ENCODE measurements around the gene AAGAB. TPM values are rescaled to one million over a fixed set of nuclear protein-coding genes. Genes with fewer than 3 reads are reported as not detected.

AAGAB gene
- total RNA-seq, 2 donors from 2014 or later: 34.1 to 34.3 TPM

GRCh38 chr15:67276666-67277065, 22.2 kb upstream of the AAGAB start:
- no peaks in the 10 kb centered on the region for H3K36me3 ChIP-seq
- no peak for DNase-seq (ENCODE audit: low spot score)
- no peak overlapping the region for H3K27ac ChIP-seq
- no peak overlapping the region for H3K4me3 ChIP-seq
- H3K9me3 ChIP-seq: no peaks in the 10 kb centered on the region
- intact Hi-C loops (cut with DNase I): no loop called here
- no peaks in the 10 kb centered on the region for H3K4me1 ChIP-seq (replicated peaks)
- WGBS: 95% methylated on average over 1 of the region's 1 CpG
- H3K27me3 ChIP-seq (replicated peaks; ENCODE audit: insufficient read depth): no peaks in the 10 kb centered on the region
- TF ChIP-seq CTCF (IDR thresholded peaks at IDR 0.05) (no peak), POLR2AphosphoS5 (IDR thresholded peaks at IDR 0.05) (no peak), POLR2A (IDR thresholded peaks at IDR 0.05) (no peak)

- Histone ChIP-seq H3K9me3 (no peaks in the 10 kb centered on the region), H3K4me3 (no peak overlapping the region), H3K4me1 (replicated peaks) (no peaks in the 10 kb centered on the region), H3K27me3 (replicated peaks; ENCODE audit: insufficient read depth) (no peaks in the 10 kb centered on the region), H3K27ac (no peak overlapping the region), H3K36me3 (no peaks in the 10 kb centered on the region)
- intact Hi-C loops (cut with DNase I): no loop called here
- 90% methylated on average over 1 of the region's 1 CpG for WGBS
- no peak for DNase-seq (ENCODE audit: low spot score)
- no peak for TF ChIP-seq POLR2AphosphoS5 (IDR thresholded peaks at IDR 0.05)
- no peak for TF ChIP-seq CTCF (IDR thresholded peaks at IDR 0.05)
- TF ChIP-seq POLR2A (IDR thresholded peaks at IDR 0.05): no peak
Measured at GRCh38 chr15:67274236-67274635, 19.8 kb upstream of the AAGAB start.

- no peaks in the 10 kb centered on the region for H3K4me1 ChIP-seq (replicated peaks)
- WGBS: 69% methylated on average over 9 of the region's 9 CpGs
- H3K27ac ChIP-seq: no peak overlapping the region
- intact Hi-C loops (cut with DNase I): no loop called here
- TF ChIP-seq POLR2A (IDR thresholded peaks at IDR 0.05): no peak
- no peak for TF ChIP-seq POLR2AphosphoS5 (IDR thresholded peaks at IDR 0.05)
- no peak for TF ChIP-seq CTCF (IDR thresholded peaks at IDR 0.05)
- DNase-seq (ENCODE audit: low spot score): no peak
- no peaks in the 10 kb centered on the region for H3K27me3 ChIP-seq (replicated peaks; ENCODE audit: insufficient read depth)
- H3K36me3 ChIP-seq: no peaks in the 10 kb centered on the region
- H3K4me3 ChIP-seq: no peak overlapping the region
- H3K9me3 ChIP-seq: no peaks in the 10 kb centered on the region
Measured at GRCh38 chr15:67267951-67268941, 13.8 kb upstream of the AAGAB start.

GRCh38 chr15:67267440-67267839, 13.0 kb upstream of the AAGAB start:
- TF ChIP-seq CTCF (IDR thresholded peaks at IDR 0.05): no peak
- TF ChIP-seq POLR2A (IDR thresholded peaks at IDR 0.05): no peak
- no peak for TF ChIP-seq POLR2AphosphoS5 (IDR thresholded peaks at IDR 0.05)
- no peak for DNase-seq (ENCODE audit: low spot score)
- Histone ChIP-seq H3K27me3 (replicated peaks; ENCODE audit: insufficient read depth) (no peaks in the 10 kb centered on the region), H3K9me3 (no peaks in the 10 kb centered on the region), H3K4me3 (no peak overlapping the region), H3K36me3 (no peaks in the 10 kb centered on the region), H3K27ac (no peak overlapping the region), H3K4me1 (replicated peaks) (no peaks in the 10 kb centered on the region)
- WGBS: 63% methylated on average over 3 of the region's 3 CpGs
- intact Hi-C loops (cut with DNase I): no loop called here

- Histone ChIP-seq H3K27me3 (replicated peaks; ENCODE audit: insufficient read depth) (no peaks in the 10 kb centered on the region), H3K36me3 (no peaks in the 10 kb centered on the region), H3K27ac (no peak overlapping the region), H3K4me3 (no peak overlapping the region), H3K9me3 (no peaks in the 10 kb centered on the region), H3K4me1 (replicated peaks) (no peaks in the 10 kb centered on the region)
- WGBS: 87% methylated on average over 6 of the region's 6 CpGs
- intact Hi-C loops (cut with DNase I): no loop called here
- DNase-seq (ENCODE audit: low spot score): no peak
- TF ChIP-seq POLR2AphosphoS5 (IDR thresholded peaks at IDR 0.05): no peak
- no peak for TF ChIP-seq CTCF (IDR thresholded peaks at IDR 0.05)
Measured at GRCh38 chr15:67266870-67267269, 12.4 kb upstream of the AAGAB start.

Data from prostate gland (tissue), 2 donors.